Fibroblast of lung (primary cell): ENCODE results near the gene LRRC3C. TPM values are rescaled to one million over a fixed set of nuclear protein-coding genes. Genes with fewer than 3 reads are reported as not detected.

ENCODE experiments used
- DNase-seq, 2 donors: peaks; one replicate each; pipeline versions ENCODE4 v3.0.0 to v3.0.0-alpha.2; 2010; ENCODE audit warnings: low read depth in 2 of 2
- H2AFZ ChIP-seq: 2 replicates; pipeline ENCODE4 v1.5.1; 2012; ENCODE audit warnings: low read length, control low read depth, inconsistent platforms
- H3K27ac ChIP-seq: 2 replicates; pipeline ENCODE4 v1.5.1; 2011; ENCODE audit warnings: low read length, control low read depth; ENCODE audit not compliant: insufficient read depth
- H3K27me3 ChIP-seq: 2 replicates; pipeline ENCODE4 v1.5.1; 2011; ENCODE audit warnings: mild to moderate bottlenecking, low read length; ENCODE audit not compliant: control insufficient read depth, insufficient read depth
- H3K36me3 ChIP-seq: 2 replicates; pipeline ENCODE4 v1.5.1; 2011; ENCODE audit warnings: low read length; ENCODE audit not compliant: control insufficient read depth, insufficient read depth
- H3K4me1 ChIP-seq: 2 replicates; pipeline ENCODE4 v1.5.1; 2011; ENCODE audit warnings: low read length; ENCODE audit not compliant: control insufficient read depth, insufficient read depth; ENCODE audit errors: extremely low read depth
- H3K4me2 ChIP-seq: 2 replicates; pipeline ENCODE4 v1.5.1; 2011; ENCODE audit warnings: low read length, control low read depth; ENCODE audit not compliant: insufficient read depth; ENCODE audit errors: extremely low read depth
- H3K4me3 ChIP-seq, 4 experiments: fragments of 200-600 bp in 1 of 4; sonication (generic) in 1 of 4; replicated peaks in 1 of 4; 2 replicates each; pipeline ENCODE4 v1.5.1; 2011 to 2016; ENCODE audit warnings: low read length in 4 of 4, low read depth in 3 of 4, mild to moderate bottlenecking in 3 of 4, control low read depth in 2 of 4, inconsistent platforms in 1 of 4, mixed read lengths in 1 of 4; ENCODE audit not compliant: insufficient read depth in 1 of 4; ENCODE audit errors: control extremely low read depth in 1 of 4
- H3K79me2 ChIP-seq: 2 replicates; pipeline ENCODE4 v1.5.1; 2012; ENCODE audit warnings: mild to moderate bottlenecking, low read length, inconsistent platforms; ENCODE audit not compliant: control insufficient read depth, insufficient read depth
- H3K9ac ChIP-seq: 2 replicates; pipeline ENCODE4 v1.5.1; 2011; ENCODE audit warnings: mild to moderate bottlenecking, low read length, control low read depth; ENCODE audit not compliant: insufficient read depth
- H3K9me3 ChIP-seq: 2 replicates; pipeline ENCODE4 v1.5.1; 2012; ENCODE audit warnings: low read depth, low read length; ENCODE audit not compliant: control insufficient read depth, insufficient read depth
- H4K20me1 ChIP-seq: 2 replicates; pipeline ENCODE4 v1.5.1; 2011; ENCODE audit warnings: low read length; ENCODE audit not compliant: control insufficient read depth, insufficient read depth; ENCODE audit errors: extremely low read depth
- CTCF ChIP-seq, 2 donors: IDR thresholded peaks in 1 of 2; conservative IDR thresholded peaks in 1 of 2; 1 replicate in 1 of 2; 2 replicates in 1 of 2; pipeline ENCODE4 v1.5.1; 2011 to 2012; ENCODE audit warnings: low read length in 2 of 2, control low read depth in 1 of 2, inconsistent platforms in 1 of 2, low read depth in 1 of 2, mild to moderate bottlenecking in 1 of 2
- EZH2 ChIP-seq: IDR thresholded peaks from 2 replicates; pipeline ENCODE4 v1.5.1; 2012; ENCODE audit warnings: low read length, control low read depth, mild to moderate bottlenecking; ENCODE audit errors: missing control alignments
- polyA plus RNA-seq, 2 donors: library from polyadenylated mRNA; depleted of rRNA in 1 of 2; stranded (reverse) in 1 of 2; unstranded in 1 of 2; fragments of >200 nt; gene quantifications; 2 replicates each; pipeline ENCODE4 v1.2.1, GENCODE V29; 2011 to 2012; ENCODE audit warnings: missing spikeins in 1 of 2
- total RNA-seq: library from RNA; depleted of rRNA; stranded (reverse); fragments of >200 nt; gene quantifications from 2 replicates; pipeline ENCODE4 v1.2.1, GENCODE V29; 2014

LRRC3C gene
- total and polyA plus RNA-seq, 2 donors (not counting 1 experiment from before 2014, with no cell fraction given): not detected

- Histone ChIP-seq H3K4me1 (peaks cover 8% of the 10 kb centered on the region), H3K79me2 (peaks cover 1% of the 10 kb centered on the region), H3K36me3 (no peaks in the 10 kb centered on the region), H3K27me3 (peaks cover 10% of the 10 kb centered on the region), H3K9ac (no peak overlapping the region), H3K4me3 (no peak overlapping the region), H3K9me3 (no peaks in the 10 kb centered on the region), H3K27ac (no peak overlapping the region), H3K4me2 (no peak overlapping the region), H4K20me1 (no peaks in the 10 kb centered on the region), H2AFZ (no peak overlapping the region)
- DNase-seq: no peak
- TF ChIP-seq EZH2: no peak
- no peak for TF ChIP-seq CTCF (conservative IDR thresholded peaks at IDR 0.05 in 1 of 2, IDR thresholded peaks at IDR 0.05 in 1 of 2; ENCODE audit: low read depth in 1 of 2, low read length in 2 of 2)
Measured at GRCh38 chr17:39975801-39976200, 48.3 kb downstream of the LRRC3C start.

DNA sequence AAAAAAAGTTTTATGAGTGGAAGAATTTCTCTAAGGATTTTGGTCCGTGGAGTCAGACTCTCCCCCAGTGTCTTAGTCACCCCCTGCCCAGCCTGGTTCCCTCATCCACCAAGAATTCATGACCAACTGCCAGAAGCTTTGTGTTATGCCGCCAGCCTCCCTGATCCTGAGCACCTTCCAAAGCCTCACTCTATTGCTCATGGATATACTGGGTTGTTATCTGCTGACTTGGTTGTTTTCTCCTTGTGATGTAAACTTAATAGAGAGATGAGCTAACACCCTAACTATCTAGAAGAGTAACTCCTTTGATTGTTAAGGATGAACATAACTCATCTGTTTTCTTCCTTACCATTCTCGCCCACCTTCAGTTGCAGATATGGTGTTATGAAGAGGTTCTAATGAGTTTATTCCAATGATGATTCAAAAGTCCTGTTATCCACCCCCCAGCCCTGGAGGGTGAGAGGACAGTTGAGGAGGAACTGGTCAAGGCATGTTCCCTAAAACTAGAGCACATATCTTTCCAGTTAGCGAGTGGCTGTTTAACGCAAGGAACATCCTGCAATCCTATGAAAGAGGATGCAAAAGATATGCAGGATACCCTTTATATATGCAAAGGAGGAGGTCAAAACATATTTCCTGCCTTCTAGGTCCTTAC, 51.6 kb downstream of the LRRC3C start:
- H2AFZ ChIP-seq: no peak overlapping the region
- TF ChIP-seq EZH2: no peak
- TF ChIP-seq CTCF (conservative IDR thresholded peaks at IDR 0.05 in 1 of 2, IDR thresholded peaks at IDR 0.05 in 1 of 2; ENCODE audit: low read depth in 1 of 2, low read length in 2 of 2): no peak
- H3K9ac ChIP-seq: no peak overlapping the region
- peaks cover 30% of the 10 kb centered on the region for H3K79me2 ChIP-seq
- H3K36me3 ChIP-seq: peaks cover under 1% of the 10 kb centered on the region
- no peak overlapping the region for H3K4me3 ChIP-seq
- H3K9me3 ChIP-seq: no peaks in the 10 kb centered on the region
- peaks cover 10% of the 10 kb centered on the region for H3K4me1 ChIP-seq
- peak overlapping the region; percentile 2 for H3K27ac ChIP-seq
- no peaks in the 10 kb centered on the region for H3K27me3 ChIP-seq
- H3K4me2 ChIP-seq: peak overlapping the region; percentile 39
- no peaks in the 10 kb centered on the region for H4K20me1 ChIP-seq
- peak; percentile 51 to 97 for DNase-seq

- Histone ChIP-seq H3K27me3 (no peaks in the 10 kb centered on the region), H3K79me2 (peaks cover 31% of the 10 kb centered on the region), H3K4me2 (peak overlapping the region; percentile 92), H3K4me1 (peaks cover 10% of the 10 kb centered on the region), H3K4me3 (peak overlapping the region; percentile 45 to 84 (median 57)), H3K9ac (peak overlapping the region; percentile 29), H3K9me3 (no peaks in the 10 kb centered on the region), H2AFZ (peak overlapping the region; percentile 89), H3K36me3 (peaks cover 8% of the 10 kb centered on the region), H4K20me1 (no peaks in the 10 kb centered on the region), H3K27ac (peak overlapping the region; percentile 42)
- TF ChIP-seq EZH2 (no peak), CTCF (conservative IDR thresholded peaks at IDR 0.05 in 1 of 2, IDR thresholded peaks at IDR 0.05 in 1 of 2; ENCODE audit: low read depth in 1 of 2, low read length in 2 of 2) (peak in 1 of 2 donors; percentile 41)
- peak in 1 of 2 donors; percentile 58 for DNase-seq
Measured at GRCh38 chr17:39979893-39980350, 52.4 kb downstream of the LRRC3C start.
